HepG2 (cell line): Measurements from ENCODE around the gene ATP8B1. TPM values are rescaled to one million over a fixed set of nuclear protein-coding genes. Genes with fewer than 3 reads are reported as not detected.
"Not testable (repeated sequence)": the region's sequence is repeated elsewhere in the genome, so short reads cannot be mapped to it uniquely, and the experiment has no call there.

ENCODE experiments used
- ATAC-seq: fragments of 200-7000 bp; cut with Tn5 transposase; 3 replicates; pipeline ENCODE4 v1.9.1; 2020; ENCODE audit warnings: mild to moderate bottlenecking, moderate library complexity
- BruUV-seq: library from RNA; stranded (reverse); fragments of 400-500 nt; replicated peaks from 2 replicates; lab custom pipeline; 2021; lab: Mats Ljungman, UMichigan
- CTCF ChIA-PET: fragments of 300-600 bp; formaldehyde crosslinking; extraction: SDS; loops from one replicate; lab custom pipeline; 2021; ENCODE audit warnings: low total read pairs, inconsistent platforms, low intra/inter-chr PET ratio; lab: Yijun Ruan, JAX
- POLR2A ChIA-PET: fragments of 350-600 bp; sonication (Branson Sonifier 250); formaldehyde crosslinking; loops from one replicate; lab custom pipeline; 2020; ENCODE audit warnings: antibody characterized with exemption, inconsistent platforms; lab: Yijun Ruan, JAX
- DNase-seq: peaks from one replicate; pipeline ENCODE4 v3.0.0-alpha.2; 2015; ENCODE audit warnings: low spot score
- FAIRE-seq: peaks from 3 replicates; lab custom pipeline; 2011; peaks lifted over from hg19 to GRCh38; lab: Jason Lieb, UNC
- H2AFZ ChIP-seq: one replicate; pipeline ENCODE4 v1.6.1; 2011; ENCODE audit warnings: low read length, inconsistent platforms
- H3K27ac ChIP-seq: fragments of 300-600 bp; 3 replicates; pipeline ENCODE4 v1.8.0; 2011; ENCODE audit warnings: mixed run types, mild to moderate bottlenecking, mixed read lengths, low read length, inconsistent platforms; ENCODE audit not compliant: insufficient read depth; ENCODE audit errors: extremely low read length
- H3K27me3 ChIP-seq, 2 experiments: fragments of 200-600 bp in 1 of 2; 2 replicates in 1 of 2; 3 replicates in 1 of 2; pipeline versions ENCODE4 v1.6.0 to v1.8.0; 2011; ENCODE audit warnings: low read length in 2 of 2, mild to moderate bottlenecking in 2 of 2, moderate library complexity in 2 of 2, inconsistent platforms in 1 of 2; ENCODE audit not compliant: insufficient read depth in 2 of 2, control insufficient read depth in 1 of 2
- H3K36me3 ChIP-seq, 2 experiments: fragments of 200-600 bp in 1 of 2; replicated peaks in 1 of 2; 2 replicates in 1 of 2; 3 replicates in 1 of 2; pipeline versions ENCODE4 v1.5.1 to v1.8.0; 2011; ENCODE audit warnings: low read length in 2 of 2, inconsistent platforms in 1 of 2; ENCODE audit not compliant: insufficient read depth in 2 of 2, control insufficient read depth in 1 of 2
- H3K4me1 ChIP-seq: 2 replicates; pipeline ENCODE4 v1.5.1; 2012; ENCODE audit warnings: low read length, inconsistent platforms; ENCODE audit not compliant: insufficient read depth
- H3K4me2 ChIP-seq: 2 replicates; pipeline ENCODE4 v1.6.0; 2011; ENCODE audit warnings: low read depth, low read length, inconsistent platforms
- H3K4me3 ChIP-seq, 3 experiments: fragments of 200-600 bp in 1 of 3; sonication (generic), shearing (Covaris generic) in 1 of 3; replicated peaks in 1 of 3; 2 replicates each; pipeline ENCODE4 v1.5.1; 2011 to 2016; ENCODE audit warnings: low read length in 3 of 3, inconsistent platforms in 2 of 3, low read depth in 2 of 3, mild to moderate bottlenecking in 2 of 3, control low read depth in 1 of 3, mixed read lengths in 1 of 3; ENCODE audit not compliant: insufficient read depth in 1 of 3
- H3K79me2 ChIP-seq: one replicate; pipeline ENCODE4 v1.6.1; 2011; ENCODE audit warnings: low read length, inconsistent platforms; ENCODE audit not compliant: insufficient read depth
- H3K9ac ChIP-seq: 2 replicates; pipeline ENCODE4 v1.6.0; 2011; ENCODE audit warnings: mild to moderate bottlenecking, low read depth, low read length, inconsistent platforms; ENCODE audit not compliant: insufficient read depth
- H3K9me3 ChIP-seq: 2 replicates; pipeline ENCODE4 v1.5.1; 2012; ENCODE audit warnings: mild to moderate bottlenecking, low read length
- H4K20me1 ChIP-seq: 2 replicates; pipeline ENCODE4 v1.6.0; 2011; ENCODE audit warnings: inconsistent platforms, mild to moderate bottlenecking, low read length, moderate library complexity; ENCODE audit not compliant: insufficient read depth
- AFF4 ChIP-seq: sonication (generic); formaldehyde crosslinking; IDR thresholded peaks from 2 replicates; pipeline ENCODE4 v1.4.0; 2020; ENCODE audit warnings: missing genetic modification reagents
- AHR ChIP-seq: IDR thresholded peaks from 2 replicates; pipeline ENCODE4 v1.6.1; 2018; ENCODE audit warnings: missing genetic modification reagents, missing compliant biosample characterization
- FIP1L1 ChIP-seq: fragments of 200-400 bp; formaldehyde crosslinking; IDR thresholded peaks from 2 replicates; pipeline ENCODE4 v1.6.1; 2018; ENCODE audit warnings: low read depth, mild to moderate bottlenecking, low read length, moderate library complexity, borderline replicate concordance; ENCODE audit not compliant: insufficient read depth
- MIER2 ChIP-seq: IDR thresholded peaks from 2 replicates; pipeline ENCODE4 v1.6.1; 2016; ENCODE audit warnings: missing biosample characterization, missing genetic modification reagents
- PRMT3 ChIP-seq: sonication (generic); formaldehyde crosslinking; IDR thresholded peaks from 2 replicates; pipeline ENCODE4 v1.8.1; 2022; ENCODE audit warnings: low read depth, mild to moderate bottlenecking, moderate library complexity, missing genetic modification reagents, borderline replicate concordance
- ZNF550 ChIP-seq: sonication (generic); formaldehyde crosslinking; IDR thresholded peaks from 2 replicates; pipeline ENCODE4 v1.4.0; 2020; ENCODE audit warnings: mild to moderate bottlenecking, missing genetic modification reagents, borderline replicate concordance
- WGBS: methylation state at CpG from one replicate; pipeline ENCODE4 v1.1.6; 2017; ENCODE audit warnings: low lambda C conversion rate; 5-methylcytosine and 5-hydroxymethylcytosine counted together
- in situ Hi-C: cut with HindIII; loops from 2 replicates; pipeline ENCODE4 v1.10.0; 2017; ENCODE audit warnings: low pct_unique_long_range_greater_than_20kb; ENCODE audit not compliant: extremely low pct_ligation_motif_present
- intact Hi-C: fragments of 100-400 bp; cut with micrococcal nuclease; formaldehyde crosslinking; loops from one replicate; pipeline ENCODE4 v1.10.0; 2022; ENCODE audit not compliant: unreplicated experiment
- polyA plus RNA-seq, 8 experiments: library from polyadenylated mRNA; depleted of rRNA in 3 of 8; stranded (reverse) in 7 of 8; unstranded in 1 of 8; fragments of >200 nt; fragmentation: Illumina TruSeq in 4 of 8; extraction: Trizol in 4 of 8; gene quantifications; 2 replicates each; pipeline versions ENCODE4 v1.2.1 to v1.2.3, GENCODE V29; 2011 to 2016; ENCODE audit warnings: low read depth in 4 of 8, missing spikeins in 1 of 8, mixed read lengths in 1 of 8; ENCODE audit not compliant: insufficient read depth in 1 of 8
- total RNA-seq, 5 experiments: library from RNA; depleted of rRNA; stranded (reverse); fragments of >200 nt; fragmentation: Illumina TruSeq; extraction: Trizol; gene quantifications; 2 replicates each; pipeline ENCODE4 v1.2.3, GENCODE V29; 2016; ENCODE audit warnings: low read depth in 1 of 5
- TF ChIP-seq, protein P1 (sequence below): sonication (generic); formaldehyde crosslinking; IDR thresholded peaks from 2 replicates; pipeline ENCODE4 v1.8.0; 2022; ENCODE audit warnings: mild to moderate bottlenecking, missing genetic modification reagents, moderate library complexity

ATP8B1 gene
- total and polyA plus RNA-seq, 2 of the 13 experiments (the other 11 are each of a cell fraction or from before 2014, with no cell fraction given) = 2.8 to 4.0 TPM

GRCh38 chr18:57848374-57848773 lies 45.3 kb upstream of the ATP8B1 start:
- H4K20me1 ChIP-seq, H3K4me2 ChIP-seq, H3K9ac ChIP-seq, H3K36me3 ChIP-seq, intact Hi-C loops, DNase-seq, H3K4me3 ChIP-seq, FAIRE-seq, BruUV-seq, H3K79me2 ChIP-seq, H3K9me3 ChIP-seq, CTCF ChIA-PET, H3K27ac ChIP-seq, H2AFZ ChIP-seq, ATAC-seq, H3K27me3 ChIP-seq, POLR2A ChIA-PET, H3K4me1 ChIP-seq, in situ Hi-C loops: not testable (repeated sequence)
- WGBS = 75% methylated on average over 1 of the region's 1 CpG

- 82% methylated on average over 2 of the region's 2 CpGs for WGBS
- in situ Hi-C loops, H3K36me3 ChIP-seq, BruUV-seq, H3K79me2 ChIP-seq, H3K4me3 ChIP-seq, H3K27ac ChIP-seq, FAIRE-seq, H3K9ac ChIP-seq, CTCF ChIA-PET, H2AFZ ChIP-seq, H3K27me3 ChIP-seq, H4K20me1 ChIP-seq, ATAC-seq, H3K4me1 ChIP-seq, DNase-seq, H3K4me2 ChIP-seq, intact Hi-C loops, H3K9me3 ChIP-seq, POLR2A ChIA-PET: not testable (repeated sequence)
Observed at GRCh38 chr18:57847431-57847830, 44.3 kb upstream of the ATP8B1 start.

GRCh38 chr18:57846258-57846657 lies 43.1 kb upstream of the ATP8B1 start:
- in situ Hi-C loops = no loop called here
- no peak overlapping the region for H2AFZ ChIP-seq
- BruUV-seq = no TSS peak
- H3K9ac ChIP-seq = no peak overlapping the region
- WGBS = 13% methylated on average over 1 of the region's 1 CpG
- no peak overlapping the region for H3K27ac ChIP-seq
- no peaks in the 10 kb centered on the region for H3K9me3 ChIP-seq
- no peaks in the 10 kb centered on the region for H4K20me1 ChIP-seq
- H3K36me3 ChIP-seq = no peaks in the 10 kb centered on the region
- H3K4me3 ChIP-seq = no peak overlapping the region
- no peaks in the 10 kb centered on the region for H3K4me1 ChIP-seq
- ChIA-PET POLR2A (no interaction called here), CTCF (no interaction called here)
- H3K4me2 ChIP-seq = no peak overlapping the region
- FAIRE-seq (no peak), ATAC-seq (no peak), DNase-seq (no peak)
- intact Hi-C loops = no loop called here
- no peaks in the 10 kb centered on the region for H3K79me2 ChIP-seq
- no peaks in the 10 kb centered on the region; a peak in 2 of 5 replicates for H3K27me3 ChIP-seq
- TF ChIP-seq, protein P1, sequence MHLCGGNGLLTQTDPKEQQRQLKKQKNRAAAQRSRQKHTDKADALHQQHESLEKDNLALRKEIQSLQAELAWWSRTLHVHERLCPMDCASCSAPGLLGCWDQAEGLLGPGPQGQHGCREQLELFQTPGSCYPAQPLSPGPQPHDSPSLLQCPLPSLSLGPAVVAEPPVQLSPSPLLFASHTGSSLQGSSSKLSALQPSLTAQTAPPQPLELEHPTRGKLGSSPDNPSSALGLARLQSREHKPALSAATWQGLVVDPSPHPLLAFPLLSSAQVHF (CRISPR knock-in tag) = no peak
- TF ChIP-seq ZNF550 (no peak), MIER2 (CRISPR knock-in tag) (no peak), AFF4 (no peak), AHR (CRISPR knock-in tag) (no peak), PRMT3 (no peak), FIP1L1 (no peak)
